ENCODE measurements around the gene NTSR2. TPM values are rescaled to one million over a fixed set of nuclear protein-coding genes. Genes with fewer than 3 reads are reported as not detected.

NTSR2 gene
- not detected for total RNA-seq
- long read RNA-seq = 0 reads

- no peaks in the 10 kb centered on the region for H3K9me3 ChIP-seq
- peaks cover 4% of the 10 kb centered on the region for H3K4me1 ChIP-seq
- no peak within 1 kb of the TSS for H3K27ac ChIP-seq
- intact Hi-C loops (cut with DNase I) = no loop called here
- no peak within 1 kb of the TSS for H3K4me3 ChIP-seq
- no peak for TF ChIP-seq CTCF (IDR thresholded peaks at IDR 0.05)
- no peaks in the 10 kb centered on the region for H3K36me3 ChIP-seq
- ATAC-seq (peak; percentile 96), DNase-seq (peak; percentile 79)
- peaks cover 20% of the 10 kb centered on the region for H3K27me3 ChIP-seq
These were observed at the start of gene NTSR2 for GRCh38 chr2:11669454-11670291. NTSR2 (minus strand) TSS chr2:11670195; CDS start chr2:11670129, 66 bp downstream.

DNA sequence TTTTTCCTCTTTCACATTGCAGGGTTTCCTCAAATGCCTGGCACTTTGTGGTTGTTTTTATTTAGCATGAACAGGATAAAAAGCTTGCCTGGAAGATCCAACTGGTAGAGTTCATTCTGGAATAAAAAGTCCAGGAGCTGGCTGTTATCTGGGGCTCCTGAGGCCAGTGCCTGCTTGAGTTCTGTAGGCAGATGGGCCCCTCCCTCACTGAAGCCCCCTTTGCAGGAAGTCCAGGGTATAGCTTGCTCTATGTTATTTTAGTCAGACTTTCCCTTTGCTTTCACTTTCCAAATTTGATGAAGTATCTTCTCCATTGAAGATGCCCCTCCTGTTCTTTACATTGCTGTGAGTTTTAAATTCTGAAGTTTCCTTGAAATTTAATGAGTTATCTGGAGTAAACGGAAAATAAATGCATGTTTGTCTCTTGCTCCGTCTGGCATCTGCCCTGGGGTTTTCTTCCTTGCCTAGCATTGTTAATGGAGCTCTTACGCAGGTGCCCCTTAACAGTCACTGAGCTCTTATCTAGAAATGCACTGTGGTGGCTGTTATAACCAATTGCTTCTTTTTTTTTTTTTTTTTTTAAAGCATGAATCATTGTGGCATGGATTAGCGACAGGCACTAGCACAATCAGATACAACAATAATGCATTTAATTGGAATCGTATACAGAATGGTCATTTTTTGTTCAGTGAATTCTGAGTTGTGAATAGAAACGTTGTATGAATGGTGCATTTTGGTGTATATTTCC lies 49.4 kb upstream of the NTSR2 start:
- Histone ChIP-seq H3K9me3 (no peaks in the 10 kb centered on the region), H3K4me3 (no peak overlapping the region), H3K27ac (no peak overlapping the region), H3K27me3 (no peaks in the 10 kb centered on the region), H3K4me1 (peaks cover 17% of the 10 kb centered on the region), H3K36me3 (no peaks in the 10 kb centered on the region)
- no peak for TF ChIP-seq CTCF (IDR thresholded peaks at IDR 0.05)
- ATAC-seq (no peak), DNase-seq (no peak)
- intact Hi-C loops (cut with DNase I) = no loop called here

GRCh38 chr2:11718606-11719005 lies 48.6 kb upstream of the NTSR2 start:
- Histone ChIP-seq H3K27me3 (no peaks in the 10 kb centered on the region), H3K27ac (no peak overlapping the region), H3K4me3 (no peak overlapping the region), H3K9me3 (no peaks in the 10 kb centered on the region), H3K4me1 (peaks cover 17% of the 10 kb centered on the region), H3K36me3 (no peaks in the 10 kb centered on the region)
- no peak for TF ChIP-seq CTCF (IDR thresholded peaks at IDR 0.05)
- intact Hi-C loops (cut with DNase I) = no loop called here
- DNase-seq = no peak
- ATAC-seq = no peak

GRCh38 chr2:11717623-11718022 lies 47.6 kb upstream of the NTSR2 start:
- Histone ChIP-seq H3K36me3 (no peaks in the 10 kb centered on the region), H3K4me3 (no peak overlapping the region), H3K27me3 (no peaks in the 10 kb centered on the region), H3K9me3 (no peaks in the 10 kb centered on the region), H3K4me1 (peaks cover 17% of the 10 kb centered on the region), H3K27ac (no peak overlapping the region)
- ATAC-seq = no peak
- no peak for TF ChIP-seq CTCF (IDR thresholded peaks at IDR 0.05)
- intact Hi-C loops (cut with DNase I) = no loop called here
- DNase-seq = no peak

GRCh38 chr2:11716689-11717321 lies 46.8 kb upstream of the NTSR2 start:
- H3K27ac ChIP-seq = peak overlapping the region; percentile 73
- no peaks in the 10 kb centered on the region for H3K36me3 ChIP-seq
- ATAC-seq = peak; percentile 54
- no peaks in the 10 kb centered on the region for H3K9me3 ChIP-seq
- no peaks in the 10 kb centered on the region for H3K27me3 ChIP-seq
- no peak overlapping the region for H3K4me3 ChIP-seq
- peaks cover 17% of the 10 kb centered on the region for H3K4me1 ChIP-seq
- no peak for TF ChIP-seq CTCF (IDR thresholded peaks at IDR 0.05)
- intact Hi-C loops (cut with DNase I) = no loop called here
- DNase-seq = no peak
